Tibial artery (tissue), 4 donors: Measurements from ENCODE around the gene TMEFF1.

ENCODE experiments used
- DNase-seq, 2 donors: peaks; one replicate each; pipeline ENCODE4 v3.0.0-alpha.2; 2019
- H3K27ac ChIP-seq, 2 donors: fragments of 200-600 bp; sonication (generic) in 1 of 2; 1 replicate in 1 of 2; 2 replicates in 1 of 2; pipeline ENCODE4 v1.5.1; 2018 to 2019; ENCODE audit warnings: mild to moderate bottlenecking in 1 of 2
- H3K27me3 ChIP-seq, 2 donors: fragments of 200-600 bp; sonication (generic) in 1 of 2; one replicate each; pipeline versions ENCODE4 v1.5.1 to v1.6.0; 2016 to 2019
- H3K36me3 ChIP-seq, 3 donors: fragments of 200-600 bp; sonication (generic) in 2 of 3; one replicate each; pipeline ENCODE4 v1.5.1; 2016 to 2019; ENCODE audit warnings: mild to moderate bottlenecking in 2 of 3
- H3K4me1 ChIP-seq, 4 donors: fragments of 200-600 bp; sonication (generic) in 2 of 4; 1 replicate in 3 of 4; 2 replicates in 1 of 4; pipeline ENCODE4 v1.5.1; 2016 to 2019
- H3K4me3 ChIP-seq, 2 donors: fragments of 200-600 bp; sonication (generic) in 1 of 2; 1 replicate in 1 of 2; 2 replicates in 1 of 2; pipeline ENCODE4 v1.5.1; 2018 to 2019; ENCODE audit warnings: mild to moderate bottlenecking in 2 of 2
- H3K9me3 ChIP-seq, 3 donors: fragments of 200-600 bp; sonication (generic) in 1 of 3; one replicate each; pipeline ENCODE4 v1.5.1; 2016 to 2019
- intact Hi-C: fragments of 100-400 bp; cut with DNase I; formaldehyde crosslinking; loops from one replicate; pipeline ENCODE4 v1.15.0; 2023; ENCODE audit warnings: low total_unique reads
- TF ChIP-seq, protein P1 (sequence below), 2 experiments: fragments of 200-600 bp in 1 of 2; fragments of 450-650 bp in 1 of 2; IDR thresholded peaks; one replicate each; pipeline ENCODE4 v1.5.1; 2017 to 2019; ENCODE audit warnings: antibody characterized with exemption in 2 of 2, mild to moderate bottlenecking in 1 of 2, moderate library complexity in 1 of 2

The TMEFF1 gene

GRCh38 chr9:100452894-100453293 lies 20.1 kb upstream of the TMEFF1 start:
- DNase-seq: no peak
- Histone ChIP-seq H3K36me3 (peaks cover 25 to 44% (median 30%) of the 10 kb centered on the region in 3 donors), H3K27me3 (no peaks in the 10 kb centered on the region), H3K4me1 (peaks cover 0 to 6% (median 0%) of the 10 kb centered on the region in 4 donors), H3K27ac (no peak overlapping the region), H3K4me3 (no peak overlapping the region), H3K9me3 (no peaks in the 10 kb centered on the region)
- intact Hi-C loops: no loop called here
- TF ChIP-seq, protein P1, sequence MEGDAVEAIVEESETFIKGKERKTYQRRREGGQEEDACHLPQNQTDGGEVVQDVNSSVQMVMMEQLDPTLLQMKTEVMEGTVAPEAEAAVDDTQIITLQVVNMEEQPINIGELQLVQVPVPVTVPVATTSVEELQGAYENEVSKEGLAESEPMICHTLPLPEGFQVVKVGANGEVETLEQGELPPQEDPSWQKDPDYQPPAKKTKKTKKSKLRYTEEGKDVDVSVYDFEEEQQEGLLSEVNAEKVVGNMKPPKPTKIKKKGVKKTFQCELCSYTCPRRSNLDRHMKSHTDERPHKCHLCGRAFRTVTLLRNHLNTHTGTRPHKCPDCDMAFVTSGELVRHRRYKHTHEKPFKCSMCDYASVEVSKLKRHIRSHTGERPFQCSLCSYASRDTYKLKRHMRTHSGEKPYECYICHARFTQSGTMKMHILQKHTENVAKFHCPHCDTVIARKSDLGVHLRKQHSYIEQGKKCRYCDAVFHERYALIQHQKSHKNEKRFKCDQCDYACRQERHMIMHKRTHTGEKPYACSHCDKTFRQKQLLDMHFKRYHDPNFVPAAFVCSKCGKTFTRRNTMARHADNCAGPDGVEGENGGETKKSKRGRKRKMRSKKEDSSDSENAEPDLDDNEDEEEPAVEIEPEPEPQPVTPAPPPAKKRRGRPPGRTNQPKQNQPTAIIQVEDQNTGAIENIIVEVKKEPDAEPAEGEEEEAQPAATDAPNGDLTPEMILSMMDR (IDR thresholded peaks at IDR 0.05): no peak

DNA sequence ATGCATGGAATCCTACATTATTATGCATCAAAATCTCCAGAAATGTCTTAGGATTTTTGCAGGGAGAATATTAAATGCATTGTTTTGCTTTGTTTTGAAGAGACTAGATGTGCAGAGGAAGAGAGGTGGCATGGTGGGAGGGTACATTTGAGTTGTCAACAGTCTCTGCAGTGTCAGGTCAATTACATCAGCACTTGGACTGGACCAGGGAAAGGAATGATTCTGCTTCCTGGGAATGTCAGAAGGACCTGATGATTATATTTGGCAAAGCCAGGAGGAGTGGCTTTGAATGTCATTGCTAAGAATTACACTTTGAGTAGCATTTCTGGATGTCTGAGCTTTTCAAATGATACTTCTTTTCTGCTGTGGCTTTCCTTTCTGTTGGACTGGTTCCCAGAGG lies 17.5 kb upstream of the TMEFF1 start:
- H3K27ac ChIP-seq: no peak overlapping the region
- H3K27me3 ChIP-seq: no peaks in the 10 kb centered on the region
- TF ChIP-seq, protein P1 (IDR thresholded peaks at IDR 0.05): no peak
- peaks cover 25 to 40% (median 30%) of the 10 kb centered on the region in 3 donors for H3K36me3 ChIP-seq
- no peak overlapping the region for H3K4me3 ChIP-seq
- intact Hi-C loops: no loop called here
- DNase-seq: no peak
- H3K4me1 ChIP-seq: peaks cover 0 to 6% (median 0%) of the 10 kb centered on the region in 4 donors
- H3K9me3 ChIP-seq: no peaks in the 10 kb centered on the region

DNA sequence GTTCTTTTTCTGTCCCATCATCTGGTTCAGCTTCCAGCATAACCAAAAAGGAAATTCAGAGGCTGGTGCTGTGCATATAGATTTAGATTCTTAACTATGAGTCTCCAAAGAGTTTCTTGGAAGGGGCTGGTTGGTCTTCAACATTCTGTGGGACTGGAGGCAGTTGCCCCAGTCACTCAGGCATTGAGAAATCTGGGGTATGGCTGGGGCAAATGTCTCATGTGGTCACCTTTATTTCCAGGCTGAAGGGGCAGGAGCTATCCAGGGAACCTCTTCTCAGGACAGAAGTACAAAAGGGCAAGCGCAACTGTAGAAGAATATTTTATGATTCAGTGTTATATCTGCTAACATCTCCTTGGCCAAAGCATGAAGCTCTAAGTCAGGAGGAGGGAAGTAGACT lies 15.4 kb upstream of the TMEFF1 start:
- H3K36me3 ChIP-seq: peaks cover 8 to 20% (median 15%) of the 10 kb centered on the region in 3 donors
- H3K4me1 ChIP-seq: peaks cover 0 to 6% (median 0%) of the 10 kb centered on the region in 4 donors
- TF ChIP-seq, protein P1 (IDR thresholded peaks at IDR 0.05): no peak
- H3K4me3 ChIP-seq: no peak overlapping the region
- intact Hi-C loops: no loop called here
- no peaks in the 10 kb centered on the region for H3K27me3 ChIP-seq
- no peak for DNase-seq
- no peaks in the 10 kb centered on the region for H3K9me3 ChIP-seq
- no peak overlapping the region for H3K27ac ChIP-seq

DNA sequence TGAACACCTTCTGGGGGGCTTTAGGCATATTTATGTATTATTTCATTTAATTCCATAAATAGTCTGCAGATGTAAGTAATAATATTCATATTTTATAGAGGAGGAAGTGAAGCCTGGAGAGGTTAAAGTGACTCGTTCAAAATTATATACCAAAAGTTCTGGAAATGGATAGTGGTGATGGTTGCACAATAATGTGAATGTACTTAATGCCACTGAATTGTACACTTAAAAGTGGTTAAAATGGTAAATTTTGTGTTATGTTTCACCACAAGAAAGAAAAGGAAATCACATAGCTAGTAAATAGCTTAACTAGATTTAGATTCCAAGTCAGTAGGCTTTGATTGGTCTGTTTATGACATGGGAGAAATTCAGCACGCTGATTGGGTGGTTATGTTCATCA lies 13.0 kb upstream of the TMEFF1 start:
- Histone ChIP-seq H3K27me3 (no peaks in the 10 kb centered on the region), H3K9me3 (no peaks in the 10 kb centered on the region), H3K4me1 (peaks cover 0 to 6% (median 0%) of the 10 kb centered on the region in 4 donors), H3K36me3 (peaks cover 0 to 6% (median 0%) of the 10 kb centered on the region in 3 donors), H3K4me3 (no peak overlapping the region), H3K27ac (no peak overlapping the region)
- DNase-seq: no peak
- intact Hi-C loops: no loop called here
- TF ChIP-seq, protein P1 (IDR thresholded peaks at IDR 0.05): no peak

- no peak overlapping the region for H3K27ac ChIP-seq
- no peaks in the 10 kb centered on the region for H3K36me3 ChIP-seq
- TF ChIP-seq, protein P1 (IDR thresholded peaks at IDR 0.05): no peak
- H3K9me3 ChIP-seq: no peaks in the 10 kb centered on the region
- H3K4me1 ChIP-seq: no peaks in the 10 kb centered on the region
- DNase-seq: no peak
- no peak overlapping the region for H3K4me3 ChIP-seq
- H3K27me3 ChIP-seq: no peaks in the 10 kb centered on the region
- intact Hi-C loops: no loop called here
These were observed 7.7 kb upstream of the TMEFF1 start for GRCh38 chr9:100465274-100465673.

- intact Hi-C loops: no loop called here
These were observed 7.2 kb upstream of the TMEFF1 start for GRCh38 chr9:100465761-100466160.

More at GRCh38 chr9:100465761-100466160, 7.2 kb upstream of the TMEFF1 start:
- TF ChIP-seq, protein P1 (IDR thresholded peaks at IDR 0.05): no peak
- no peaks in the 10 kb centered on the region for H3K27me3 ChIP-seq
- H3K4me1 ChIP-seq: no peaks in the 10 kb centered on the region
- no peak for DNase-seq
- H3K9me3 ChIP-seq: no peaks in the 10 kb centered on the region
- no peak overlapping the region for H3K4me3 ChIP-seq
- H3K27ac ChIP-seq: no peak overlapping the region
- H3K36me3 ChIP-seq: no peaks in the 10 kb centered on the region
